ENCODE data around the gene OR52D1. TPM values are rescaled to one million over a fixed set of nuclear protein-coding genes. Genes with fewer than 3 reads are reported as not detected.

OR52D1 gene
- total RNA-seq, 2 donors from 2014 or later, result not detected

- TF ChIP-seq CTCF (conservative IDR thresholded peaks at IDR 0.05), result no peak
- Histone ChIP-seq H3K36me3 (ENCODE audit: control insufficient read depth, insufficient read depth, low read length) (no peaks in the 10 kb centered on the region), H3K9me3 (ENCODE audit: control insufficient read depth, low read length) (no peaks in the 10 kb centered on the region), H3K4me1 (ENCODE audit: control insufficient read depth, insufficient read depth, low read length) (no peaks in the 10 kb centered on the region), H3K27ac (ENCODE audit: low read depth, low read length) (no peak overlapping the region), H3K27me3 (ENCODE audit: control insufficient read depth, insufficient read depth, low read length, poor library complexity, severe bottlenecking) (no peaks in the 10 kb centered on the region), H3K4me3 (ENCODE audit: low read length) (no peak overlapping the region), H3K9ac (ENCODE audit: extremely low read depth, low read length, poor library complexity, severe bottlenecking) (no peak overlapping the region)
- Mint-ChIP-seq H3K4me3 (no peak overlapping the region), H3K9me3 (no peaks in the 10 kb centered on the region), H3K4me1 (no peaks in the 10 kb centered on the region), H3K27ac (no peak overlapping the region), H3K27me3 (ENCODE audit: insufficient read depth) (no peaks in the 10 kb centered on the region), H3K36me3 (ENCODE audit: low read depth) (no peaks in the 10 kb centered on the region)
- DNase-seq, result no peak
- 83 to 91% methylated on average over 1 to 3 of the region's 3 CpGs for WGBS, 2 experiments (ENCODE audit: insufficient coverage in 1 of 2, insufficient read length in 1 of 2)
These were observed 2.5 kb upstream of the OR52D1 start for GRCh38 chr11:5486003-5486402.

GRCh38 chr11:5486421-5486820, 2.1 kb upstream of the OR52D1 start:
- no peaks in the 10 kb centered on the region for H3K36me3 ChIP-seq (ENCODE audit: control insufficient read depth, insufficient read depth, low read length)

GRCh38 chr11:5488798-5489399, 414 bp downstream of the OR52D1 start:
- Histone ChIP-seq H3K4me3 (ENCODE audit: low read length) (no peak overlapping the region), H3K27me3 (ENCODE audit: control insufficient read depth, insufficient read depth, low read length, poor library complexity, severe bottlenecking) (no peaks in the 10 kb centered on the region), H3K9ac (ENCODE audit: extremely low read depth, low read length, poor library complexity, severe bottlenecking) (no peak overlapping the region), H3K4me1 (ENCODE audit: control insufficient read depth, insufficient read depth, low read length) (no peaks in the 10 kb centered on the region), H3K36me3 (ENCODE audit: control insufficient read depth, insufficient read depth, low read length) (no peaks in the 10 kb centered on the region), H3K27ac (ENCODE audit: low read depth, low read length) (no peak overlapping the region), H3K9me3 (ENCODE audit: control insufficient read depth, low read length) (no peaks in the 10 kb centered on the region)
- H3K36me3 Mint-ChIP-seq (ENCODE audit: low read depth), result no peaks in the 10 kb centered on the region
- H3K27me3 Mint-ChIP-seq (ENCODE audit: insufficient read depth), result no peaks in the 10 kb centered on the region
- H3K4me3 Mint-ChIP-seq, result no peak overlapping the region
- no peak for DNase-seq
- no peaks in the 10 kb centered on the region for H3K9me3 Mint-ChIP-seq
- no peak overlapping the region for H3K27ac Mint-ChIP-seq
- 94 to 100% methylated on average over 4 of the region's 4 CpGs for WGBS, 2 experiments (ENCODE audit: insufficient coverage in 1 of 2, insufficient read length in 1 of 2)
- TF ChIP-seq CTCF (conservative IDR thresholded peaks at IDR 0.05), result no peak
- no peaks in the 10 kb centered on the region for H3K4me1 Mint-ChIP-seq

More at GRCh38 chr11:5486421-5486820, 2.1 kb upstream of the OR52D1 start:
- no peaks in the 10 kb centered on the region for H3K9me3 ChIP-seq (ENCODE audit: control insufficient read depth, low read length)
- H3K4me1 ChIP-seq (ENCODE audit: control insufficient read depth, insufficient read depth, low read length), result no peaks in the 10 kb centered on the region
- Mint-ChIP-seq H3K27ac (no peak overlapping the region), H3K4me1 (no peaks in the 10 kb centered on the region), H3K27me3 (ENCODE audit: insufficient read depth) (no peaks in the 10 kb centered on the region), H3K36me3 (ENCODE audit: low read depth) (no peaks in the 10 kb centered on the region), H3K9me3 (no peaks in the 10 kb centered on the region), H3K4me3 (no peak overlapping the region)
- no peak for DNase-seq
- TF ChIP-seq CTCF (conservative IDR thresholded peaks at IDR 0.05), result no peak
- no peak overlapping the region for H3K27ac ChIP-seq (ENCODE audit: low read depth, low read length)
- H3K27me3 ChIP-seq (ENCODE audit: control insufficient read depth, insufficient read depth, low read length, poor library complexity, severe bottlenecking), result no peaks in the 10 kb centered on the region
- H3K9ac ChIP-seq (ENCODE audit: extremely low read depth, low read length, poor library complexity, severe bottlenecking), result no peak overlapping the region
- H3K4me3 ChIP-seq (ENCODE audit: low read length), result no peak overlapping the region
- WGBS, 2 experiments (ENCODE audit: insufficient coverage in 1 of 2, insufficient read length in 1 of 2), result 71 to 84% methylated on average over 1 to 3 of the region's 3 CpGs
